ENCODE measurements around the gene CCDC183.
"Not testable (repeated sequence)": the region's sequence is repeated elsewhere in the genome, so short reads cannot be mapped to it uniquely, and the experiment has no call there.

DNA sequence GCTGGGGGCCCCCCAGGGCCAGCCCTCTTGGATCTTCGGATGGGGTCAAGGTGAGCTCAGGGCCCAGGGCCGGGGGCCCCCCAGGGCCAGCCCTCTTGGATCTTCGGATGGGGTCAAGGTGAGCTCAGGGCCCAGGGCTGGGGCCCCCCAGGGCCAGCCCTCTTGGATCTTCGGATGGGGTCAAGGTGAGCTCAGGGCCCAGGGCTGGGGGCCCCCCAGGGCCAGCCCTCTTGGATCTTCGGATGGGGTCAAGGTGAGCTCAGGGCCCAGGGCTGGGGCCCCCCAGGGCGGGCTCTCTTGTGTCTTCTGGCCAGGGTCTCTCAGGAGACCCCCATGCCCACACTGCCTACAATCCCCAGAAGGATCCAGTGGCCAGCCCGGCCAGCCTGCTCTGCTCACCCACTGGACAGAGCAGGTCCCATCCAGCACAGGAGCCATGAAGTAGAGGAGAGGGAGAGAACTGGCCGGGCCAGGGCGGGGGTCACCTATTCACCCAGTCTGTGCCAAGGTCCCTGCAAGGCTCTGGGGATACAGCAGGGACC lies 6.9 kb downstream of the CCDC183 start:
- TF ChIP-seq, protein P1, sequence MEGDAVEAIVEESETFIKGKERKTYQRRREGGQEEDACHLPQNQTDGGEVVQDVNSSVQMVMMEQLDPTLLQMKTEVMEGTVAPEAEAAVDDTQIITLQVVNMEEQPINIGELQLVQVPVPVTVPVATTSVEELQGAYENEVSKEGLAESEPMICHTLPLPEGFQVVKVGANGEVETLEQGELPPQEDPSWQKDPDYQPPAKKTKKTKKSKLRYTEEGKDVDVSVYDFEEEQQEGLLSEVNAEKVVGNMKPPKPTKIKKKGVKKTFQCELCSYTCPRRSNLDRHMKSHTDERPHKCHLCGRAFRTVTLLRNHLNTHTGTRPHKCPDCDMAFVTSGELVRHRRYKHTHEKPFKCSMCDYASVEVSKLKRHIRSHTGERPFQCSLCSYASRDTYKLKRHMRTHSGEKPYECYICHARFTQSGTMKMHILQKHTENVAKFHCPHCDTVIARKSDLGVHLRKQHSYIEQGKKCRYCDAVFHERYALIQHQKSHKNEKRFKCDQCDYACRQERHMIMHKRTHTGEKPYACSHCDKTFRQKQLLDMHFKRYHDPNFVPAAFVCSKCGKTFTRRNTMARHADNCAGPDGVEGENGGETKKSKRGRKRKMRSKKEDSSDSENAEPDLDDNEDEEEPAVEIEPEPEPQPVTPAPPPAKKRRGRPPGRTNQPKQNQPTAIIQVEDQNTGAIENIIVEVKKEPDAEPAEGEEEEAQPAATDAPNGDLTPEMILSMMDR (IDR thresholded peaks at IDR 0.05; ENCODE audit: low read length), result not testable (repeated sequence)
- TF ChIP-seq EZH2 (IDR thresholded peaks at IDR 0.05; ENCODE audit: borderline replicate concordance, low read length), result not testable (repeated sequence)
